ENCODE measurements around the gene PCNX1. TPM values are rescaled to one million over a fixed set of nuclear protein-coding genes. Genes with fewer than 3 reads are reported as not detected.
"Not testable (repeated sequence)": the region's sequence is repeated elsewhere in the genome, so short reads cannot be mapped to it uniquely, and the experiment has no call there.

The PCNX1 gene
- polyA plus RNA-seq, 1 donor = 25.6 TPM

DNA sequence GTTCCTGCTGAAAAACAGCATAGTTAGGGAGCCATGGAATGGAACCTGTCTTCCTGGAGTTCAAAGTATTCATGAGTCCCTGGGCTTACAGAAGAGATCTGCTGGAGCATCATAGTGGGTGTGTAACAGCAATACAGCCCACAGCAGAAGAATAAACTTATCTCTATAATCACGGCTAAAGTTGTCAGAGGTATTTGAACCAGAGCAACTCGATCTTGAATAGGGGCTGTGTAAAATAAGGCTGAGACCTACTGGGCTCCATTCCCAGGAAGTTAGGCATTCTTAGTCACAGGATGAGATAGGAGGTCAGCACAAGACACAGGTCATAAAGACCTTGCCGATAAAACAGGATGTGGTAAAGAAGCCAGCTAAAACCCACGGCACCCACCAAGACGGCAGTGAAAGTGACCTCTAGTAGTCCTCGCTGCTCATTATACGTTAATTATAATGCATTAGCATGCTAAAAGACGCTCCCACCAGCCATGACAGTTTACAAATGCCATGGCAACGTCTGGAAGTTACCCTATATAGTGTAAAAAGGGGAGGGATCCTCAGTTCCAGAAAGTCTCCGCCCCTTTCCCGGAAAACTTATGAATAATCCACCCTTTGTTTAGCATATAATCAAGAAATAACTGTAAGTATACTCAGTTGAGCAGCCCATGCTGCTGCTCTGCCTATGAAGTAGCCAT is 223.4 kb downstream of the PCNX1 start:
- DNase-seq = no peak

DNA sequence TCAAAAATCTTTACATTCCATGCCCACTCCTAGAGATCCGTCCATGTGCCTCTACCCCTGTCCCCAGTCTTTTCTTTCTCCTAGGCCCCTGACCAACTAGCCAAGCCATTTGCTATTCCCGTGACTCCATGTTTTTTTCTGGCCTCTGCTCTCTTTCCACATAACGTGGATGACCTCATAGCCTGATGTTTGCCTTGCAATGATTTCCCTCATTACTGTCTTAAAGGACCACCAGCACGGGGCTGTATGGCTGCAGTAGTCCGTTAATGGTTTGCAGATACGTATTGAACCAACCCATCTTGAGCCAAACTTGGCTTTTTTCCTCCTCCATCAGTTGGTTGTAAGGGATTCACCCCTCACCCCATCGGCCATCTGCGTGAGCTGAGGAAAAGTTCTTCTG is 226.0 kb downstream of the PCNX1 start:
- DNase-seq = no peak

DNA sequence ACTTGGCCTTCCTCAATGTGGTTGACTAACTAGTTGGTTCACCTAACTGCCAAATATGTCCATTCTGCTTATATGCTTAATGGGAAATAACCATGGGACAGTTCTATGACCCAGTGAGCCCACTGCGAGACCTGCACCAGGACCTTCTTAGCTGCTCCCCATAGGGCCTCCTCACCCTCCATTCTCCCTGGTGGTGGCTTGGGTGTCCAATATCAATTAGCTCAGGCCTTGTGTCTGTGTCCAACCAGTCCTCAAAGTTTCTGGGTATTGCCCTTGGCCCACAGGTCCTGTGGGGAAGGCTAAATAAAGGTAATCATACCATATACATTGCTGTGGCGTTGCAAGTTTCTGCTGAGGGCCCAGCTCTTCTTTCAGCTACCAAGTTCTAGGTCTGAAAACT is 228.2 kb downstream of the PCNX1 start:
- DNase-seq = no peak

DNA sequence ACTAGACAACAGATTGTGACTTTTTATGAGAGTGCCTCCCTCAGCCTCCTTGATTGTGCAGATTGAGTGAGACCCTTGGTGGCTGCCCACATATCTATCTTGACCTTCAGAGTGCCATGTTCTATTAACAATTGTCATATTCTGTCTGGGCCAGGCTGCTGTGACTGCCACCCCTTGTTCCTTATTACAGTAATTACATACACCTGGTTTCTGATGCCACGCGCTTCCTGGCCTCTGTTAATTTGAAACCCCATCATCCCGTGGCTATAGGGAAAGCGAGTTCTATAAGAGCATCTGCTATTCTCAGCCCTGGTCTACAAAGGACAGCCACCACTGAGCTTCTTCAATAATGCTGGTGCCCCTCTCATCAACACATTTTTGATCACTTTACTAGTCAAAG is 228.7 kb downstream of the PCNX1 start:
- DNase-seq = no peak

DNA sequence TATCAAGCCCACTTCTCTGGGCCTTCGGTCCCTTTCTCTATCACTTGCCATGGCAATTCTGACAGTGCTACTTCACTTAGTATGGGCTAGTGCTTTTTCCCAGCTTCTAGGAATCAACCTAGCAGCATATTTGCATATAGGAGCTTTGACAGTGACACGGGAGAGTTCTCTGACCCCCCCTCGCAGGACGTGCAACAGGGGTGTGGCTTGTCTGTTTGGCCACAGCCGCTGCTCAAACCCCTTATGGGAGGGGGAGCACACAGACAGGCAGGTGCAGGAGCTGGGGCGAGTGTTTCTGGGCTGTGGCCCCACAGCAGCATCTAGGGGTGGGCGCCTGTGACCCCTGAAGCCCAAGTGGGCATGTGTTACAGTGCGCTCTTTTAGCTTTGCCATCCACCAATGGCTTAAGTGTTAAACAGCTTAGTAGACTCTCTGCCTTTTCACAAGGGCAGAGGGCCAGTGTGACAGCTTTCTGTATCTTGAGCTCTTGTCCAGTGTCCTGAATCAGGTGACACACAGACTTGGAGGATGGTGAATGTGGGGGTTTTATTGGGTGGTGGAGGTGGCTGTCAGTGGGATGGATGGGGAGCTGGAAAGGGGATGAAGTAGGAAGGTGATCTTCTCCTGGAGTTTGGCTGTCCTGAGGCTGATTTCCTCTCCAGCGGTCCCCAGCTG is 229.3 kb downstream of the PCNX1 start:
- DNase-seq = no peak

DNA sequence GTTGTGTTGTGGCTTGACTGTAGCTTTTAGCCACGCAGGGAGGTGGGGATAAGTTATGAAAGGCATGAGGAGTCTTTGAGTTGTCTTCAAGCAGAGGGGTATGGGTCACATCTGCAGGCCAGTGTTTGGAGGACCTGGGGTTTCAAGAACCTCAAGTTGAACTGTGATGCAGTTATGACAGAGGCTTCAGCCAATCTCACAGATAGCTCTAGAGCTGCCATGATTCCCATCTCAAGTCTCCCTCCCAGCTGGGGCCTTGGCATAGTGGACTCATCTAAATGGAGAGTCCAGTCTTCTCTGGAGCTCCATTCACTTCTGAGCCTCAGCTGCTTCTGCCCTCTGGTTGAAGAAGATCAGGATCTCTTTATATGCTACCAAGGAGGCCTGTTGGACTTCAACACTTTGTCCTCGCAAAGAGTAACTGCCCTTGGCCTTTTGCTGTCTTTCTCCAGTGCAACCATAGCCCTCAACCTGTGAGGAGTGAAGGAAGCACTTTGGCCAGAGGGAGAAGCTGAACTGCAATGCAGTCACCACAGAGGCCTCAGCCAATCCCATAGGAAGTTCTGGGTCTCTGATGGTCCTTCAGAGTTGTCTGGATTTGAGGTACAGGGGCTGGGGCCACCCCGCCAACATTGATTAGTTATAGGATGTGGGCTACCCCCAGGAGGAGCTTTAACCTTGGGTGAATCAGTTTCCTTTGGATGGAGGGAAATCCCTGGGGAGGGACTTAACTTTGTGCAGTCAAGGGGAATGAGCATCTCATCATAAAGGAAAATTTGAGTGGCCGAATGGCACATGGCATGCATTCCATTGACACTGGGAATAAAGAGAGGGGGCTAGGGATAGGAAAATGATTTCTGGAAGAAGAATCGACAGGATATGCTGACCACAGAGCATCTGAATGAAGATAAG is 230.5 kb downstream of the PCNX1 start:
- no peak for DNase-seq

DNA sequence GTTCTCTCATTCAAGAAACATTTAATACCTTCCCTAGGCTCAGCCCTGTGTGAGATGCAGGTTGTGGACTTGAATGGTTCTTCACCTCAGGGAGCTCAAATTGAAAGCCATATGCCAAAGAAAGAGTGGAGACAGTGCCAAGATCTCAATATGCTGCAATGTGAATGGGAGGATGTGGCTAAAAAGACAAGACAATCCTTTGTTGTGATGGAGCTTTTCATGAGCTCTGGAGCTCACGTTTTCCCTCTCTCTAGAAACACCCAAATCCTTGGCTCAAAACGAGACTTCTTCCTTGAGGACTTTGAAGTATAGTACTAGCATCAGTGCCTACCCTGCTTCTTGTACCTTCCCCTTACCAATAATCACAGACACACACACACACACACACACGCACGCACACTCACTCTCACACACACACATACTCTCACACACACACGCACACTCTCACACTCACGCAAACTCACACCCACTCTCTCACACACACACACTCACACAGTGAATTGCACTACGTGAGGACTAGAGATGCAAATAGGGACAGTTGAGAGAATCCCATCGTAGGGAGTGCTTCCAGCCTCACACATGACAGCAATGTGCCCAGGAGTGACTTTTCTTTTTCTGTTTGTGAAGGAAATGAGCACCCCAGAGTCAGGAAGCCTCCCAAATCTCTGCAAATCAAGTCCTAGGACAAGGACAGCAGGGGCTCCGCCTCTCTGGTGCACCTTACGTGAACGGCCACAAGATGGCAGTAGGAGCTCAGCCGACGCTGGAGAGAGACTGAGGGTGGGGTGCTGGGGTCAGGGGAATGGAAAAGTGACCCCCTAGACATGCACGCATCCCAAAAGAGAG is 231.4 kb downstream of the PCNX1 start:
- peak; percentile 50 for DNase-seq

DNA sequence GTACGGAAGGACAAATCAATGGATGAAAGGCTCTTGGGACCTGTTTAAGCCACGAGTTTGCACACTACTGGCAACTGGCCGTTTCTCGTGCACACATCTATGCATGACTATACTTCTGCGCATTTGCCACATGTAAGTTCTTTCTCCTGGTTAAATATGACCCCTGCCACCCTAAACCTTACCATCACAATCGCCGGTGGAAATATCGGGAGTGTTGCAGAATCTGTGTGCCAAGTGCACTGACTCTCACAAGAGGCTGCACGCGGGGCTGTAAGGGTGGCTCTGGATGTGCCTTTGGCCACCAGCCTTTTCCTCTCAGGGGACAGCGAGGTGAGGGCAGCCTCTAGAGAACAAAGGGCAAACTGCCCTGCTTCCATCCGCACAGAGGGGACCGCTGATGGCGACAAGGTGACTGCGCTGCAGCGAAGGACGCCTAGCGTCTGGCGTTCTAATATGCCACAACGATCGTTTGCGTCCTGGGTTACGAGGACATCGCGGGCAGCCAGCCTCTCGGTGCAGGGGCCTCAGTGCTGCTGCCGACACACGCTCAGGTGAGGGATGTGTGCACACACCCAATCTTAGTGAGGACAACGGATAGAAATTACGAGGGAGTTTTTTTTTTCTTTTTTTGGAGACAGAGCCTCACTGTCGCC is 232.2 kb downstream of the PCNX1 start:
- DNase-seq = no peak

DNA sequence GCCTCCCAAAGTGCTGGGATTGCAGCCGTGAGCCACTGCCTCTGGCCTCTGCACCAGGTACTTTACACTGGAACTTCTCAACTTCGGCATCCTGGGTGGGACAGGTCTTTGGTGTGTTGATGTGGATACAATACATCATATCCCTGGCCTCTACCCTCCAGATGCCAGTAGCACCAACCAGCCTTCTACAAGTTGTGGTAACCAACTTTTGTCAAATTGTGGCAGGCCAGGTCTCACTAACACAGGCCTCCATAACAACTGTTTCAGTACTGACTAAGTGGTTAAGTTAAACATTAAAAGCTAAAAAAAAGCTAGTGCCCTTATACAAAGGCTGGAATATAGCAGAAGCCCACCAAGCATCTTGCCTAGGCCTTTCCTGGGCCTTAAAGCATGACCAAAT is 232.9 kb downstream of the PCNX1 start:
- no peak for DNase-seq

DNA sequence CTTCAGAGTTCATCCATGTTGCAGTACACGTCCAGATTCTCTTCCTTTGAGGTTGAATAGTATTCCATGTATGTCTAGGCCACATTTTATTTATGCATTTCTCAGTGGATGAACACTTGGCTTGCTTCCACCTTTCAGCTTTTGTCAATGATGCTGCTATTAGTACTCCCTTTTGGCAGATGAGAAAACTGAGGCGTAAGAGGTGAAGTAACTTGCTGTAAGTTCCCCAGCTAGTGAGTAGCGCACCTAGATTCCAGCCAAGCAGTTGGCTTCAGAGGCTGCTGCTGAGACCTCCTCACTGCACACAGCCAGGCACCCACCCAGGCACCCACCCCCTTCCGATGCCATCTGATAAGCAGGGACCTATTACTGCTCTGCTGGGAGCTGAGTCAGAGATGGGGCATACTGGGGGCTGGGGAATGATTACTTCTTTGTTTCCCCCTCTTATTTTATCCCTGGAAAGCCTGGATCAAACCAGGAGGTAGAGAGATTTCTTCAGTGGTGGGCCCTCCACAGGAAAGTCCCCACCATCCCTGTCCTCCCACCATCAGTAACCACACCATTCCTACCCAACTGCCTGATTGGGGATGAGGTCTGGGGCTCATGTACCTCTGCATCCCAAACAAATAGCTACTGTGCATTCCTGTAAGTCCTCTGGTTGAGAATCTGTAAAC is 234.6 kb downstream of the PCNX1 start:
- DNase-seq = no peak

DNA sequence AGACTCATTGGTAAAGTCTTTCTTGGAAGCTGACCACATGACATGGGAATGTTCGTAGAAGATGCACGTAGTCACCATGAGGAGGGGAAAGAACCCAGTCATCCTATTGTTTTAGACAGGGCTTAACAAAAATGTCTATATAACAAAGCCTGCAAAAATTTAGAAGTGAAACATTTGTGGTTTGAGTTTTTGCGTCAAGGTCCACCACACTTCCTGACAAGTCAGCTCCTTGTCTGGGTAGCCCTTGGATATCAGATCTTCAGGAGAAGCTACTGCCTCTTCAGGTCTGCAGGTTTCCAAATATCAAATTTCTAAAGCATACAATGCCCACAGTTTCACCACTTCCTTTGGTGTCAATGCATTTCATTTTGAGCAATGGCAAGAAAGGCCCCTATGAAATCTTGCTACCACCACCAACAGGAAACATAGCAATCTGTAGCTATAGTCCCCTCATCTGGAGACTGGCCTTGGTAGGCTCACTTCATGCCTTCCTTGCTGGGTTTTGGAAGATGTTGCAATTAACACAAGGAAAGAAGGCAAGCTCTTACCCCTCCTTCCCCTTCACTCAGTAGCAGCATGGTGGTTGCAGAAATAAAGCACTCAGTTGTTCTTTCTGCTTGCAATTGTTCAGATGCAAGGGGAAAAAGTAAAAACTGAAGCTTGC is 235.2 kb downstream of the PCNX1 start:
- DNase-seq = no peak

DNA sequence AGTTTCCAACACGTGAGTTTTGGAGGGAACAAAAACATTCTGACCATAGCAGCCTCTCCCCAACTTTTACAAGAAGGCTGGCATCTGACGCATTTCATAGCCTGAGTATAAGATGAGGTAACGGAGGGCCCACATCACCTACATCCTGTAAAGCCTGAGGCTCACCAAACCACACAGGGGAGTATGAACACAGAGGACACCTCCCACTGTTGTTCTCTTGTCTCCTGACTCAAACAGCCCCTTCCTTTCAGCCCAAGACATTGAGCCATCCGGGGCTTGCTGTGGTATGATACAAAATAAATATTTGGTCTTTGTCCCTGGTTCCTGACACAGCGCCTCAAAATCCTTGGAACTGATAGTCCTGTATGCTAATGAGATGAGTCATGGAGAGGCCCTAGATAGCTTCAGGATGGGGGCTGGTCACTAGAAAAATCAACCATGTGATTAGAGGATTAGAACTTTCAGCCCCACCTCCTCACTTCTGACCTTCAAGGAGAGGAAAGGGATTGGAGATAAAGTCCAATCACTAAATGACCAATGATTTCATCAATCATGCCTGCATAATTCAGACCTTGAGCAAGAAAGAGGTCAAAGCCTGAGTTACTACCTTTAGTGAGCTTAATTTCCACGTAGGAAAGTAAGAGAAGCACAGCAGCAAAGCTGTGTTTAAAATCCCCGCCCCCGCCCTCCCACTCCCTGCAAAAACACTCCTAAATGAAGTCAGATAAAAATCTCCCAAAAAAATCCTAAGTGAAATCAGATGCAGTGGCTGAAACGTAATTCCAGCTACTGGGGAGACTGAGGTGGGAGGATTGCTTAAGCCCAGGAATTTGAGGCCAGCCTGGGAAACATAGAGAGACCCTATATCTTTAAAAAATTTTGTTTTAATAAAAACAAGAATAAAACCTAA is 236.4 kb downstream of the PCNX1 start:
- DNase-seq = no peak

DNA sequence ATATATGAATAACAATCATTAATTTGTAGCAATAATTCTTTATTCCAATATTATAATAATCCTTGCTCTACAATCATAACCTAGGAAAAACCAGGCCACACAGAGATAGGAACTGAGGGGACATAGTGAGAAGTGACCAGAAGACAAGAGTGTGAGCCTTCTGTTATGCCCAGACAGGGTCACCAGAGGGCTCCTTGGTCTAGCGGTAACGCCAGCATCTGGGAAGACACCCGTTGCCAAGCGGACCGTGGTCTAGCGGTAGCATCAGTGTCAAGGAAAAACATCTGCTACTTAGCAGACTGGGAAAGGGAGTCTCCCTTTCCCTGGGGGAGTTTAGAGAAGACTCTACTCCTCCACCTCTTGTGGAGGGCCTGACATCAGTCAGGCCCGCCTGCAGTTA is 240.1 kb downstream of the PCNX1 start:
- DNase-seq = not testable (repeated sequence)

DNA sequence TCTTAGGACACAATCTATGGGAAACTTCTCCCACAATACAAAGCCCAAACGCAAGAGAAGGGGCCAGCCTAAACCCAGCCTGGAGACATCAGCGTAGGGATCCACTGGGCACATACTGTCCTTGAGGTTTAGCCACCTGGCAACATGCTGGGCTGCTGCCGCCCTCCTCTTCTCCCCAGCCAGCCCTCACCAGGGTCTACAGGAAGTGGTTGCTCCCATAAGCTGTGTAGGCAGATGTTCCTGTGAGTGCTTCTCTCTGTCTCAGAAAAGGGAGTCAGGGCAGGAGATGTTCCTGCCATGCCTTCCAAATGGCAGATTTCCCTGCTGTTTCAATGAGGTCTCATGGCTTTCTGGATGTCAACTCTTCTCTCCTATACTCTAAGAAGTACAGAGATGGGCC is 241.4 kb downstream of the PCNX1 start:
- DNase-seq = no peak

DNA sequence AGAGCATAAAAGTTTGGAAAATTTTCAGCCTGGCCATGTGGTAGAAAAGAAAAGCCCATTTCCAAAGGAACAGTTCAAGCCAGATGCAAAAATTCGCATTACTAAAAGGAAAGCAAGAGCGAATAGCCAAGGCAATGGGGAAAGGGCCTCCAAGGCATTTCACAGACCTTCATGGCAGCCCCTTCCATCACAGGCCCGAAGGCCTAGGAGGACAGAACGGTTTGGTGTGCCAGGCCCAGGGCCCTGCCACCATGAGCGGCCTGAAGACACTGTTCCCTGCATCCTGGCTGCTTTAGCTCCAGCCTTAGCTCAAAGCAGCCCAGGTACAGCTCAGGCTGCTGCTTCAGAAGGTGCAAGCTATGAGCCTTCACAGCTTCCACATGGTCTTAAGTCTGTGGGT is 243.5 kb downstream of the PCNX1 start:
- no peak for DNase-seq

DNA sequence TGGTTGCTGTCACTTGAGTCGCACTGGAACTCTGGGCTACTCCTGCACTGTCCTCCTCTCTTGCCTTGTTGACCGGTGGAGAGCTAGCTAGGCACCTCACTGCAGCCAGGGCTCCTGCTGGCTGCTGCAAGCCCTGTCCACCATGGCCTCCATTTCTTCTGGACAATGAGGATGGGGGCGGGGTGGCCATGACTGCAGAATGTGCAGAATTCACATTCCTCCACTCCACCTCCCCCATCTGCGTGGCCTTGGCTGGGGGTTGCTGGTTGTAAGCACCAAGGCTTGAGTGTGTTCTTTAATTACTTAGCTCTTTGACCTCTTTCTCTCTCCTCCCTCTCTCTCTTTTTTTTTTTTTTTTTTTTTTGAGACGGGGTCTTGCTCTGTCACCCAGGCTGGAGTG is 248.5 kb downstream of the PCNX1 start:
- no peak for DNase-seq

DNA sequence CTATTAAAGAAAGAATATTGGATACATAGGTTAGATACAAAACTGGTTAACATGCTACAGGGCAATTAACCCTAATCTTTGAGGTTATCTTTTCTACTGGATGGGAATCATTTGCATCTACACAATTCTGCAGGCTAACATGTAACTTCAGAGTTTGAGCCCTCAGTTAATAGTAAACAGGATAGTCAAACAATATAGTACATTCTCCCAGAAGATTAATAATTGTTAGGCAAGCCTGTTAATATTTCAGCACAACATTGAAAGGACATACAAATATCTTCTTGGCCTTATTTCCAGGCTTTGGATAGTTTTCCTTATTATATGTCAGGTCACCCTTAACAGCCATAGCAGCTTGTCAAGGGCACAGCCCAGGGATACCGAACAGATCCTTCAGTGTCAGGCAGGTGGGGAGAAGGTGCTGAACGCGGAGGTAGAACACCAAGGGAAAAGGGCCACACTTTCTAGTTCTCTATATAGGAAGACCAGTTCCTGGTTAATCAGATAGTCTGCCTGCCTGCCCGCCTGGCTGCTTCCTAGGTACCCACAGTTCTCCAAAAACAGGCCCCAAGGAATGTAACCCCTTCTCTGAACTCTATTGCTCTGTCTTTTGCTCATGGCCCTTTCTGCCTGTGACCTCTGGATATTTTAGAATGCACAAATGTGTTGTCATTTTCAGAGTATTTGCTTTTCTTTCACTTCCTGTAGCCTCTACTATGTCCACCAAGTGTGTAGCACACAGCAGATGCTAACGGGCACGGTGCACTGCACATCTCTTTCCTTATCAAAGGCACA is 256.0 kb downstream of the PCNX1 start:
- no peak for DNase-seq

DNA sequence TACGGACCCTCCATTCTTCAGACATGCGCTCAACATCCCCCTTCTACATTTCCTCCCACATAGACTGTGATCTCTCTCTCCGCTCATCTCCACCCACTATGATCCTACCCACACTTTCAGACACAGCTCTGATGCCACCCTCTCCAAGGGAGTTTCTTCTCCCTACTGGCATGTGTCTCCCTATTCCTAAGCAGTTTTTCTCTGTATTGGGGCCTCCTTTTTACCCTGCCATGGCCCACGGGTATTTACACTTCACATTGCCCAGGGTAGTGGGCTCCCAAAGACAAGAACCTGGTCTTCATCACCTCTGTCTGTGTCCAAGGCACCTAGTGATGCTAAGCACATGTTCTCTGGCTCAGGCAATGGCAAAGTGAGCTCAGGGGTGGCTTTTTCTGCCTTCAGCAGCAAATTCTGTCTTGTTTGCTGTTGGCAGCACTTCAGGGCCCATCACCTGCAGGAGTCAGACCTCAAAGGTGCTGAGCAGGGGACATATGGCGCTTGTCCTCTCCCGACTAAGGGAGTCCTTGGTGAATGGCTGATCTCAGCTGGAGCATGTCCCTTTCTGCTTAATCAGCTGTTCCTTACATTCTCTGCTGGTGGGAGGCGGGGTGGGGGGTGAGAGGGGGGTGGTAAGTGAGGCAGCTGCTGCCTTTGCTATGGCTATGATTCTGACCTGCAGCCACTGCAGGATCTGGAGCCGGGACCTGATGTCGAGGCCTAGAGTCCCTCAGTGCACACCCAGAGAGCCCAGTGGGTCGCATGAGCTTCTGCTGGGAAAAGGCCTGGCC is 256.8 kb downstream of the PCNX1 start:
- no peak for DNase-seq
